Gastrocnemius medialis (tissue), 4 donors: ENCODE data around the gene LYL1. TPM values are rescaled to one million over a fixed set of nuclear protein-coding genes. Genes with fewer than 3 reads are reported as not detected.

ENCODE experiments used
- ATAC-seq, 2 donors: fragments of 150-250 bp; one replicate each; pipeline ENCODE4 v1.9.1; 2016
- DNase-seq, 2 donors: peaks; one replicate each; pipeline ENCODE4 v3.0.0-alpha.2; 2019
- H3K27ac ChIP-seq, 4 donors: fragments of 200-600 bp; sonication (generic); 1 replicate in 1 of 4; 2 replicates in 3 of 4; pipeline ENCODE4 v1.5.1; 2016 to 2018; ENCODE audit warnings: mild to moderate bottlenecking in 2 of 4, moderate library complexity in 1 of 4
- H3K27me3 ChIP-seq, 3 donors: fragments of 200-600 bp; sonication (generic) in 2 of 3; 1 replicate in 1 of 3; 2 replicates in 2 of 3; pipeline versions ENCODE4 v1.5.1 to v1.6.0; 2016 to 2019; ENCODE audit warnings: mild to moderate bottlenecking in 1 of 3, moderate library complexity in 1 of 3
- H3K36me3 ChIP-seq, 2 donors: fragments of 200-600 bp; sonication (generic) in 1 of 2; one replicate each; pipeline ENCODE4 v1.5.1; 2017 to 2018
- H3K4me1 ChIP-seq, 2 donors: fragments of 200-600 bp; sonication (generic) in 1 of 2; one replicate each; pipeline ENCODE4 v1.5.1; 2016 to 2017; ENCODE audit warnings: mild to moderate bottlenecking in 2 of 2
- H3K4me3 ChIP-seq, 4 donors: fragments of 200-600 bp; sonication (generic) in 3 of 4; 1 replicate in 1 of 4; 2 replicates in 3 of 4; pipeline ENCODE4 v1.5.1; 2016 to 2019; ENCODE audit warnings: mild to moderate bottlenecking in 2 of 4
- H3K9me3 ChIP-seq, 3 donors: fragments of 200-600 bp; sonication (generic) in 2 of 3; 1 replicate in 1 of 3; 2 replicates in 2 of 3; pipeline ENCODE4 v1.5.1; 2016 to 2019
- POLR2A ChIP-seq, 2 donors: fragments of 450-650 bp; IDR thresholded peaks; one replicate each; pipeline ENCODE4 v1.6.1; 2017; ENCODE audit warnings: antibody characterized with exemption in 2 of 2, mild to moderate bottlenecking in 2 of 2, moderate library complexity in 2 of 2
- in situ Hi-C, 4 donors: fragments of 200-750 bp; cut with MboI; loops; one replicate each; pipeline versions ENCODE4 v1.15.0 to v1.8.0; 2017; ENCODE audit warnings: low sequenced_read_pairs in 4 of 4
- intact Hi-C: fragments of 100-400 bp; cut with DNase I; formaldehyde crosslinking; loops from one replicate; pipeline ENCODE4 v1.15.1; 2023; ENCODE audit warnings: low total_unique reads
- total RNA-seq, 4 donors: library from RNA; depleted of rRNA; stranded (reverse); fragments of >200 nt; gene quantifications; one replicate each; pipeline versions ENCODE4 v1.1.0 to v1.2.3, GENCODE V29; 2016
- TF ChIP-seq, protein P1 (sequence below), 5 experiments: fragments of 450-650 bp in 3 of 5; fragments of 200-600 bp in 2 of 5; sonication (generic) in 2 of 5; IDR thresholded peaks in 4 of 5; conservative IDR thresholded peaks in 1 of 5; 1 replicate in 4 of 5; 2 replicates in 1 of 5; pipeline ENCODE4 v1.5.1; 2016 to 2019; ENCODE audit warnings: antibody characterized with exemption in 5 of 5, mild to moderate bottlenecking in 3 of 5, moderate library complexity in 3 of 5

The LYL1 gene
- total RNA-seq, 4 donors from 2014 or later, result 2.6 to 5.0 (median 3.1) TPM

GRCh38 chr19:13130886-13131490, 28.3 kb upstream of the LYL1 start:
- no peak overlapping the region for H3K27ac ChIP-seq
- in situ Hi-C loops (no loop called here), intact Hi-C loops (no loop called here)
- H3K36me3 ChIP-seq, result peaks cover 0 to 8% of the 10 kb centered on the region in 2 donors
- no peaks in the 10 kb centered on the region for H3K27me3 ChIP-seq
- ATAC-seq, result no peak
- DNase-seq, result no peak
- H3K9me3 ChIP-seq, result no peaks in the 10 kb centered on the region
- H3K4me1 ChIP-seq, result peaks cover 0 to 19% of the 10 kb centered on the region in 2 donors
- TF ChIP-seq, protein P1, sequence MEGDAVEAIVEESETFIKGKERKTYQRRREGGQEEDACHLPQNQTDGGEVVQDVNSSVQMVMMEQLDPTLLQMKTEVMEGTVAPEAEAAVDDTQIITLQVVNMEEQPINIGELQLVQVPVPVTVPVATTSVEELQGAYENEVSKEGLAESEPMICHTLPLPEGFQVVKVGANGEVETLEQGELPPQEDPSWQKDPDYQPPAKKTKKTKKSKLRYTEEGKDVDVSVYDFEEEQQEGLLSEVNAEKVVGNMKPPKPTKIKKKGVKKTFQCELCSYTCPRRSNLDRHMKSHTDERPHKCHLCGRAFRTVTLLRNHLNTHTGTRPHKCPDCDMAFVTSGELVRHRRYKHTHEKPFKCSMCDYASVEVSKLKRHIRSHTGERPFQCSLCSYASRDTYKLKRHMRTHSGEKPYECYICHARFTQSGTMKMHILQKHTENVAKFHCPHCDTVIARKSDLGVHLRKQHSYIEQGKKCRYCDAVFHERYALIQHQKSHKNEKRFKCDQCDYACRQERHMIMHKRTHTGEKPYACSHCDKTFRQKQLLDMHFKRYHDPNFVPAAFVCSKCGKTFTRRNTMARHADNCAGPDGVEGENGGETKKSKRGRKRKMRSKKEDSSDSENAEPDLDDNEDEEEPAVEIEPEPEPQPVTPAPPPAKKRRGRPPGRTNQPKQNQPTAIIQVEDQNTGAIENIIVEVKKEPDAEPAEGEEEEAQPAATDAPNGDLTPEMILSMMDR (IDR thresholded peaks at IDR 0.05 in 4 of 5, conservative IDR thresholded peaks at IDR 0.05 in 1 of 5), result no peak
- TF ChIP-seq POLR2A (IDR thresholded peaks at IDR 0.05), result no peak
- H3K4me3 ChIP-seq, result no peak overlapping the region

DNA sequence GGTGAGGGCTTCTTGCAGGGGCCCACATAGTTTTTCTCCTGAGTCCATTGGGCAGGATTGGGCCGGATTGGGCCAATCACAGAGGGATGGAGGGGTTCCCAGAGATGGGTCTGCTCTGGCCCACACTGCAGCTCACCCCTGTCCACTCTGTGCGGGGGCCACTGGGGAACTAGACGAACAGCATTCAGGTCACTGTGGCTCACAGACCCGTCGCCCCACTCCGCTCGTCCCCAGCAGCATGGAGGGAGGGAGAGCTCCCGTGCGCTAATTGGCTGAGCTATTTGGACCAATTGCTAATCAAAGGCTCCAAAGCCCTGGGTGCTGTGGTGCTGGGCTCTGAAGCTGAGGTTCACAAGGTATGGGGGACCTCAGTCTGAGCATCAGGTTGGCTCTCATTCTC, 26.7 kb upstream of the LYL1 start:
- no peak overlapping the region for H3K27ac ChIP-seq
- DNase-seq, result no peak
- no peaks in the 10 kb centered on the region for H3K36me3 ChIP-seq
- in situ Hi-C loops (no loop called here), intact Hi-C loops (no loop called here)
- H3K27me3 ChIP-seq, result no peaks in the 10 kb centered on the region
- ATAC-seq, result no peak
- H3K4me1 ChIP-seq, result peaks cover 0 to 10% of the 10 kb centered on the region in 2 donors
- no peaks in the 10 kb centered on the region for H3K9me3 ChIP-seq
- no peak overlapping the region for H3K4me3 ChIP-seq
- TF ChIP-seq POLR2A (IDR thresholded peaks at IDR 0.05), result no peak
- TF ChIP-seq, protein P1 (IDR thresholded peaks at IDR 0.05 in 4 of 5, conservative IDR thresholded peaks at IDR 0.05 in 1 of 5), result no peak

DNA sequence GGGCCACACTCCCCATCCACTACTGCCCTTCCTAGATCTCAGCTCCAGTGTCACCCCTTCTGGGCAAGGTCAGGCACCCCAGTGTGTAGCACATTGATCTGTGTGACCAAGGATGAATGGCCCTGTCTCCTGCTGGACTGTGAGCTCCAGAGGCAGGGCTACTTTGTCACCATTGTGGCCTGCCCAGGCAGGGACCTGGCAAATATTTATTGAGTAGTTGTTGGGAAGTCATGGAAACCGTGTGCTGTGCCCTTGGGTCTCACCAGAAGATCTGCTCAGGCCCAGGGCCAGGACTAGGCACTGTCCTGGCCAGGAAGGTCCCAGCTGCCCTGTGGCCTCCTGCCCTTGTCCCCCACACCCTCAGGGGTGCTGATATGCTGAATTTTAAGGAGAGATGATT, 25.9 kb upstream of the LYL1 start:
- Histone ChIP-seq H3K9me3 (no peaks in the 10 kb centered on the region), H3K27me3 (no peaks in the 10 kb centered on the region), H3K4me1 (peaks cover 0 to 5% of the 10 kb centered on the region in 2 donors), H3K4me3 (no peak overlapping the region), H3K27ac (no peak overlapping the region), H3K36me3 (no peaks in the 10 kb centered on the region)
- DNase-seq (no peak), ATAC-seq (no peak)
- intact Hi-C loops (no loop called here), in situ Hi-C loops (no loop called here)
- TF ChIP-seq POLR2A (IDR thresholded peaks at IDR 0.05), result no peak
- TF ChIP-seq, protein P1 (IDR thresholded peaks at IDR 0.05 in 4 of 5, conservative IDR thresholded peaks at IDR 0.05 in 1 of 5), result no peak

DNA sequence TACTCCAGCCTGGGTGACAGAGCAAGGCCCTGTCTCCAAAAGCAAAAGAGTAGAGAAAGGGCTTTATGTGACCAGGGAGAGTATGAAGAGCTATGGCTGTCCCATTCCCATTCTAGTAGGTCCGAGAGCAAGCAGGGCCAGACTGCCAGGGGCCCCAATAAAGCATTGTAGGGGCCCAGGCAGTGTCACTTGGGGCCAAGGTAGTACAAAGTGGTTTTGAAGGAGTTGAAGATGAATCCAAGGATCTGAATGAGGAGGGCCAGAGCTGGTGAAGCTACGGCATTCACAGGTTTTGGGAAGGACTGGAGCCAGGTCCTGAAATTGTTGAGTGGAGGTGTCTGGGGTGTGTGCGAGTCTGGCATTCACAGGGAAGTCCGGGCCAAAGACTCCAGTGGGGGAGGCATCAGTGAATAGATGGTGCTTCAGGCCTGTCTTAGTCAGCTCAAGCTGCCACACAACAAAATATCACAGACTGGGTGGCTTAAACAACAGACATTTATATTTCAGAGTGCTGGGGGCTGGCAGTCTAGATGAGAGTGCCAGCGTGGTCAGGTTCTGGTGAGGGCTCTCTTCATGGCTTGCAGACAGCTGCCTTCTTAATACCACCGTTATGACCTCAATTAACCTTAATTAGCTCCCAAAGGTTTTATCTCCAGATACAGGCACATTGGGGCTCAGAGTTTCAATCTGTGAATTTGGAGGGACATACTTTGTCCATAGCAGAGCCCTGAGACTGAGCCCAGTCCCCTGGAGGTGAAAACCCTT, 25.3 kb upstream of the LYL1 start:
- H3K4me3 ChIP-seq, result no peak overlapping the region
- H3K36me3 ChIP-seq, result no peaks in the 10 kb centered on the region
- no peaks in the 10 kb centered on the region for H3K27me3 ChIP-seq
- intact Hi-C loops, result no loop called here
- in situ Hi-C loops, result no loop called here
- H3K9me3 ChIP-seq, result no peaks in the 10 kb centered on the region
- H3K27ac ChIP-seq, result no peak overlapping the region
- peaks cover 0 to 5% of the 10 kb centered on the region in 2 donors for H3K4me1 ChIP-seq
- TF ChIP-seq POLR2A (IDR thresholded peaks at IDR 0.05), result no peak
- TF ChIP-seq, protein P1 (IDR thresholded peaks at IDR 0.05 in 4 of 5, conservative IDR thresholded peaks at IDR 0.05 in 1 of 5), result no peak
- ATAC-seq (no peak), DNase-seq (no peak)
